Measurements from ENCODE around the gene USP43.
"Not testable (repeated sequence)": the region's sequence is repeated elsewhere in the genome, so short reads cannot be mapped to it uniquely, and the experiment has no call there.

USP43 gene

DNA sequence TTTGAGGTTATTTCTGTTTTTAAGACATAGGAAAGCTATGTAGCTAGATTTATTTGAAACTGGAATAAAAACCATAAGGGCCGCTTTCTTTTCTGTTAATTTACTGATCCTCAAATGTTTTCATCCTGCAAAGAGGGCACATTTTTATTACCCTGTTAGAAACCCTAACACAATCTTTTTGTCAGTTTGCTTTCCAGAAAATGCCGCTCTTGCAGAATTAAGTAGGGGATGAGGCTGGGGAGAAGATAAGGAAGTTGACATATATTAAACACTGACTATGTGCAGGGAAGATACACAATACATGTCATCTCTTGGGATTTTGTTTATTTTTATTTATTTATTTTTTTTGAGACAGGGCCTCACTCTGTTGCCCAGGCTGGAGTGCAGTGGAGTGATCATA is 15.7 kb downstream of the USP43 start:
- no peak for DNase-seq

DNA sequence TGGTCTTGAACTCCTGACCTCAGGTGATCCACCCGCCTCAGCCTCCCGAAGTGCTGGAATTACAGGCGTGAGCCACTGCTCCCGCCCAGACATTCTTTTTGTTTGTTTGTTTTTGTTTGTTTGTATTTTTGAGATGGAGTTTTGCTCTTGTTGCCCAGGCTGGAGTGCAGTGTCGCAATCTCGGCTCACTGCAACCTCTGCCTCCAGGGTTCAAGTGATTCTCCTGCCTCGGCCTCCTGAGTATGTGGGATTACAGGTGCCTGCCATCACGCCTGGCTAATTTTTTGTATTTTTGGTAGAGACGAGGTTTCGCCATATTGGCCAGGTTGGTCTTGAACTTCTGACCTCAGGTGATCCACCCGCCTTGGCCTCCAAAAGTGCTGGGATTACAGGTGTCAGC is 18.2 kb downstream of the USP43 start:
- not testable (repeated sequence) for DNase-seq

DNA sequence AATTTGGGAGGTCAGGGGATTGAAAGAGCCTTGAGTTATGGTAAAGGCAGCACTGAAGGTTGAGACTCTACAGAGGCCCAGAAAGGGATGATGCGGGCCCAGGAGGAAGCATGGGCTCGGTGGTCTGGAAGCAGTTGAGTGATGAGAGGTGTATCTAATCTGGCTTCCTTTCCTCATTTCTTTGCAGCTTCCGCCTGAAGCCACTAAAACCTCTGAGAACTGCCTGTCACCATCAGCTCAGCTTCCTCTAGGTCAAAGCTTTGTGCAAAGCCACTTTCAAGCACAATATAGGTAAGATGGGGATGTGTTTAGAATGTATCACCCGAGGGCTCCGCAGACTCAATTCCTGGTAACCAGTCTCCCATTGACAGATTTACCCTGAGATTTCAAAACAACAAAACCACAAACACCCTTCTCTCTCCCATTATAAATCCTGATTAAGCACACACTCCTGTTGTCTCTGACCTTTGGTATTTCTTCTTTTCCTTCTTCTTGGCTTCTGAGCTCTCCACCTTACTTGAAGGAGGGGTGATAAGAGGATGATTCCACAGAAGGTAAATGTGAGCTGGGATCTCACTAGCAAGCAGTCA is 21.2 kb downstream of the USP43 start:
- DNase-seq = no peak

DNA sequence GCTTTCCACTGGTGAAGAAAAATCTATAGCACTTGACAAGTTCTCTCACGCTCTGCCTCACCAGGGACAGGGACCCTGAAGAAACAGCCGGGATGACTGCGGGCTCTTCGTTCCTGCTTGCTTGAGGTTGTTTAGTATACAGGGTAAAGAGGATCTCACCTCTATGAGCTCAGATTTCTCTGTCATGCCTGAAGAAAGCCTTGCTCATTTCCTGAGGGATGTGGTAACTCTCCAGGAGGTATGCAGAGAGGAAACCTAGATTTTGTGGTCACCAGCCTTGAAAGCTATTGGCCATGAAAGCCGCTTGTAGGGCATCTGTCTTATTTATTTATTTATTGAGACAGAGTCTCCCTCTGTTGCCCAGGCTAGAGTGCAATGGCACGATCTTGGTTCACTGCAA is 23.2 kb downstream of the USP43 start:
- no peak for DNase-seq

DNA sequence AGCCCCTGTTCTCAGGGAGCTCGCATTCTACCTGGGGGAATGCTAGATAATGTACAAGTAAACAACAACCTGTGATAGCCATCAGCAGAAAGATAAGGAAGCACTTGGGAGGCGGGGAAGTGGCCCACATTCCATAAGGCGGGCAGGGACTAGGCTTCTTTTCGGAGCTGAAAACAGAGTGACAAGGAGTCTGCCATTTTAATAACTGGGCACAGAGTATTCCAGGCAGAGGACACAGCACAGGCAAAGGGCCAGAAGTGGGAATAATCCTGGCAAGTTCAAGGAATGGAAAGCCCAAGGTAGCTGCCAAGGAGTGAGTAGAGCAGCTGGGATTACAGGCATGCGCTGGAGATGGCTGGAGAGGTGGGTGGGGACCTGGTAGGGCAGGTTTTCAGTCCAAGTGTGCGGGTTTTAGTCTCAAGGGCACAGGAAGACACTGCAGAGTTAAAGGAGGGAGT is 24.3 kb downstream of the USP43 start:
- no peak for DNase-seq

DNA sequence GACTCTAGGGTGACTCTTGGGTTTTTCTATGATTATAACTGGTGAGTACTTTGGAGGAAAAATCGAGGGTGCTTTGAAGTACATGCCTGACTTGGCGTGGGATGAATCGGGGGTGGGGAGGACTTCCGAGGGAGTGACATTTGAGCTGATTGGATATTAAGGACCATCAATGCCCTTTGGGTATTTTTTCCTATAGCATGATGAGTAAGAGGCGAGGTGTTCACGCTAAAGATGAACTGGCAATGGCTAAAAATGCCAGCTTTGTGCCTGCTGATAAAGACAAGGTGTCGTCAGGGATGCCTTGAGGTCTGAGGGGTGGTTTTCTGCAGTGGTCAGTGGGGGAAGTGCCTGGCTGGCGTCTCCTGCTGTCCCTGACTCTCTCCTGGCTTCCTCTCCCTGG is 25.3 kb downstream of the USP43 start:
- DNase-seq = no peak

DNA sequence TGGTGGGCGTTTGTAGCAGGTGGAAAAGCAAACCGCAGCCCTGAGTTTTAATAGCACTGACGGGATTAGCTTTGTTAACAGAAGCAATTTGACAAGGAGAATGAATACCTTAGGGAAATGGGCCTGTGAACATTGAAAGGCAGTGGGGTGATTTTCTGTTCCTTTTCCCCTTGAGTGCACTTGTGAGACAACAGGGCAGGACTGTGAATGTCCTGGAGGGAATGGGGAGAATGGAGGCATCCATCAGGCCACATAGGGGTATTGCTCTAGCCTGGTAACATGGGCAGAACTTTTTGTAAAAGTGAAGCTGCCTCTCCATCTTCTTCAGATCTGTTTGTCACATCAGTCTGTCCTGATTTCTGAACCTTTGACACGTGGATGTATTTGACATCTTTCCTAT is 26.2 kb downstream of the USP43 start:
- DNase-seq = no peak

DNA sequence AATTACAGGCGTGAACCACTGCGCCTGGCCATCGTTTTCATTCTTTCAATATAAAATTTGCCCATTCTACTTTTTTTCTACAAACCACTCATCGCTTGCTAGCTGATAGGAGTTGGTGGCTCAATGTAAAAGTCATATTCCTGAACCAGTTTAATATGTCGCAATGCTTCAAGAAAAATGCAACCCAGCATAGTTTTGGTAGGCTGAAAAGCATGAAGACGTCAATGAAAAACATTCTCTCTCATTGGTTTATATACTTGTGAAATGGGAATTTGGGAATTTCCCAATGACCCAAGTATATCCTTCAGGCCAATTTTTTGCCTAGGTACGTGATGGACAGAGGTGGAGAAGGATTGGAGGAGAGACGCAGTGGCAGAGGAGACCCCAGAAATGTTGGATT is 26.9 kb downstream of the USP43 start:
- DNase-seq = no peak

DNA sequence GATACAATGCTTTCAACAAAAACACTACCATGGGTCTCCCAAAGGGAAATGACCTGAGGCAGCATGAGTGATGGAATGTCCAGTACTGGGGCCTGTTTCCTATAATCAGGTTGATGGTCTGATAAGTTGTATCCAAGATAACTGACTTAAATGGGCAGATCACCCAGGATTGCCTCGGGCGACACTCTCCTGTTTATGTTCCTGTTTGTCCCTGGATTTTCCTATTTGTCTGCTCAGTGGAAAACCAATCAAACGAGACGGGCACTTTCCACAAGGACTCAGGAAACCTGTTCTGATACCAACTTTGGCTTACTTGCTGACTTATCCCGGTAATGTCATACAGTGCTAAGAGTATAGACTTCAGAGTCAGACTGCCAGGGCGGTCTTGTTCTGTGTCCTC is 27.4 kb downstream of the USP43 start:
- DNase-seq = no peak

DNA sequence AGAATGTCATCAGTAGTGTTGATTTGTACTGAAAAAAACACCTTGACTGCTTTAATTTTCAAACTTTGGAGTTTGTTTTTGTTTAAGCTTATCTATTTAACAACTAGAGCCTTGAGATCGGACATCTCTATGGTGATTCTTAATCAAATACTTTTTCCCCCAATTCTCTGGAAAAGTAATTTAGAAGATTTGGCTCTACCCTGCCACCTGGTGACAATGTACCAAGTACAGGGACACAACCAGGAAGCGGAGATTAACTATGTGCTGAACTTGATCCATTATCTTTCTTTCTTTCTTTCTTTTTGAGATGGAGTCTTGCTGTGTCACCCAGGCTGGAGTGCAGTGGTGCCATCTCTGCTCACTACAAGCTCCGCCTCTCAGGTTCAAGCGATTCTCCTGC is 30.8 kb downstream of the USP43 start:
- no peak for DNase-seq

DNA sequence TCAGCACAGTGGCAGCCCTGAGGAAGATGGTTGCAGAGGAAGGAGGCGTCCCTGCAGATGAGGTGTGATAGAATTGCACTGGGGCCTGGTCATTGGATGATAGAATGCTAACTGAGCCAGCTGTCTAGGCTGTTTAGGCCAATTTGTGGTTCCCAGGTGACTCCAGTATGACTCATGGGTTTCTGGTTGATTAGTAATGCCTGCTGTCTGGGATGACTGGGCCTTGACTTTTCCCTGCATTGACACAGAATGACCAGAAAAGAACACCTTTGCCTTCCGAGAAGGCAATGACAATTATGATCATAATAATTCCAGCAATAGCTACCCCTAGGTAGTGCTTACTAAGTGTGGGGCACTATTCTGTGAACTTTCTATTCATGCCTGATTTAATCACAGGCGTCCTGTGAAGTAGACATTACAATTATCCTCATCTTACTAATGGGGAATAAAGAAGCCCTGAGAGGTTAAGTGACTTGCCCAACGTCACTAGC is 31.5 kb downstream of the USP43 start:
- no peak for DNase-seq

DNA sequence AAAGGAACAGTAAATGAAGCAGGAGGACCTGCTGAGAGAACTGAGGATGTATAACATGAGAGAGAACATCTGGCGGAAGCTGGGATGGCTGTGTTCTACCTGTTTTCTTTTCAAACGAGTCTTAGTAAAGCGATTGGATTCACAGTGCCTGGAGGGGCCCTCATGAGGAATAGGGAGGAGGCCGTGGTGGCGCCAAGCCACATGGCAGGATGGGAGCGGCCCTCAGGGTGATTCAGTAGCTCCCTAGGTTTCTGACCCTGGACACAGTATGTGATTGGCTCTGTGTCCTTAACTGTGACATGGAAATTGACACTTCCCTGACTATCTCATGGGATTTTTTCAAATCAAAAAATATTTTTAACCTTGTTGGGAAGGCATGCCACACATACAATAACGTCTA is 32.1 kb downstream of the USP43 start:
- DNase-seq = no peak

DNA sequence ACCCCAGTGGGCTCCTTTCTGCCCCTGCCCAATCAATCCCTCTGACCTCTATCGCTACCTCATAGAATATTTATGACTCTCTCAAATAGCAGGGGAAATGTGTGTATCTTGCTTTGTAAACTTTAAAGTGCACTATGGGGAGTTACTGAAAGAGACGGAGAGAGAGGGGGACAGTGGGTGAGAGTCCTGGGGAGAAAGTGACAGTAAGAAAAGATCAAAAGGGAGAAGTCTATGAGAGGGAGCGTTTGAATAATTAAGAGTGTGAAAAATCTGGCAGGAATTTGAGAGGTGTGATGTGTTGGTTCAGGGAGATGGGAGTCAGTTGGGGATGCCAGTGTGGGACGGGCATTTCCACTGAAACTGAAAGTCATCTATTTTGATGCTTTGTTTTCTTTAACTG is 32.6 kb downstream of the USP43 start:
- no peak for DNase-seq

DNA sequence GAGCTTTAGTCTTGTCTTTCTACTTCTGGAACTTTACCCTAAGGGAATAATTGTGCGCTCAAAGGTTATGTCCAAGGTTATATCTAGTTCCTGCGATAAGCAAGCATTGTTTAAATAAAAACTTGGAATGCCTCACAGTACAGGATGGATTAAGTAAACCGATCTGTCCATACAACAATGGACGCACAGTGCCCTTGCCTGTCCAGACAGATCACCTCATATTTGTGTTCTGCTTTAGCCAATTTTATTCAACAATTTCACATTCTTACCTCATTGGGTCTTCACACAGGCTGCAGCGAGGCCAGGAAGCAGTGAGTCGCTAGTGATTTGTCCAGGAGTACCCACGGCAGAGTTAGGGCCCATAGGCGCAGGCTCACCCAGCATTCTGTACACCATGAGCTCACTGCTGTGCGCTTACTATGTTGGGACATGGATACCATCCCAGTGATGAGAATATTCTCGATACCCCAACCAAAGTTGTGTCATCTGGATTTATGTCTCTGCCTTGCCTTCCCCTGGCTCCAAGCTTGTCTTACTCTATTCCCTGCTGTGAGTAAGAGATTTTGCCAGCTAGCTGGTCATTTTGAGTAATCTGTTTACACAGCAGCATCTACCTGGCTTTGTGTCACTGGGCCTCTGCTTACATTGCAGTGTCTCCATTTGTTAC is 39.8 kb downstream of the USP43 start:
- DNase-seq = no peak

DNA sequence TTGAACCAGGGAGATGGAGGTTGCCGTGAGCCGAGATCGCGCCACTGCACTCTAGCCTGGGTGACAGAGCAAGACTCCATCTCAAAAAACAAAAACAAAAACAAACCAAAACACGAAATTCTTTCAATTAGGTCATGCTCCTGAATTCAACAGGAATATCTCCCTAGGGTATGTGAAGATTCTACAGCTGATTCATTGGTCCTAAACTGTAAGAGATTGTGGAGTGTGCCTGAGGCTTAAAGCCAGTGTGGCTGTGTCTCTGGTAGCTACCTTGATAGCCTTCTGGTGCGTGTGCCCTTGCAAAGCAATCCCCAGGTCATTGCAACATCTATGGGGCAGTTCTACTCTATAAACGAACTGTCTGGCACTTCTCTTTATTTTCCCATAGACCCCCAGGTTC is 48.4 kb downstream of the USP43 start:
- DNase-seq = no peak

DNA sequence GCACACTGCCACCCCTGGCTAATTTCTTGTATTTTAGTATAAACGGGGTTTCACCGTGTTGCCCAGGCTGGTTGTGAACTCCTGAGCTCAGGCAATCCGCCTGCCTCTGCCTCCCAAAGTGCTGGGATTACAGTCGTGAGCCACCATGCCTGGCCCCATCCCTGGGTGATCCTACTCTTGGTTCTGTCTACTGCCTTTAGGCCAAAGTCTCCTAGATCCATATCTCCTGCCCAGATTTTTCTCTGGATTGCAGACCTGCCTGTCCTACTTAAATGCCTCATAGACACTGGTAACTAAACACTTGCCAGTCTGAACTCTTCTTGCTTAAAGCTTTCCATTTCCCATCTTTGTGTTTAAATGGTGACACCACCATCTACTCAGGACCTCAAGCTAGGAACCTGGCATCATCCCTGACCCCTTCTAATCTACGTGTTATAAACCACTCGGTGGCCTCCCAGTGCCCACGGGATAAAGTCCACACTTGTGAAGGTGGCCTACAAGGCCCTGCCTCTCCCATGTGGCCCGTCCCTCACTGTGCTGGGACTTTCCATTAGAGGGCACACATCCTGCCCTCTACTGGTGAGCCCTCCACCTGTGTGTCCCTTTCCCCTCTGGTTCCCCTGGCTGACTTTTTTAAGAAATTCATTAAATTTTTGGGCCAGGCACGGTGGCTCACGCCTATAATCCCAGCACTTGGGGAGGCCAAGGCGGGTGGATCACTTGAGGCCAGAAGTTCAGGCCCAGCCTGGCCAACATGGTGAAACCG is 51.1 kb downstream of the USP43 start:
- DNase-seq = no peak

DNA sequence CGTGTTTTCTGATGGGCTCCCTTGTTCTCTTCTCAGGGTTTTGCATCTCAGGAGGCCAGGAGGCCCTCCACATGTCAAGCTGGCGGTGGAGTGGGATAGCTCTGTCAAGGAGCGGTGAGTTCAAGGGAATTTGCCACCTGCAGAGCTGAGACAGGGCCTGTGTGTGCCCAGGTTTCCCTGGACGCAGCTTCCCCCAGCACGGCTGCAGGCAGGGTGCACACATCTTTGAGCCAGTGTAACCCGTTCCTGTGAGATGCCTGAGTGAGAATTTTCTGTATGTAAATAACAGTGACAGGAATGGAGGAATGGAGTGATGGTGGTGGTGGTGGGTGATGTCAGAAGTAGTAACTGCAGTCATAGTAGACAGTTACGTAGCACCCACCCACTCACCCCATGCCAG is 54.8 kb downstream of the USP43 start:
- no peak for DNase-seq

DNA sequence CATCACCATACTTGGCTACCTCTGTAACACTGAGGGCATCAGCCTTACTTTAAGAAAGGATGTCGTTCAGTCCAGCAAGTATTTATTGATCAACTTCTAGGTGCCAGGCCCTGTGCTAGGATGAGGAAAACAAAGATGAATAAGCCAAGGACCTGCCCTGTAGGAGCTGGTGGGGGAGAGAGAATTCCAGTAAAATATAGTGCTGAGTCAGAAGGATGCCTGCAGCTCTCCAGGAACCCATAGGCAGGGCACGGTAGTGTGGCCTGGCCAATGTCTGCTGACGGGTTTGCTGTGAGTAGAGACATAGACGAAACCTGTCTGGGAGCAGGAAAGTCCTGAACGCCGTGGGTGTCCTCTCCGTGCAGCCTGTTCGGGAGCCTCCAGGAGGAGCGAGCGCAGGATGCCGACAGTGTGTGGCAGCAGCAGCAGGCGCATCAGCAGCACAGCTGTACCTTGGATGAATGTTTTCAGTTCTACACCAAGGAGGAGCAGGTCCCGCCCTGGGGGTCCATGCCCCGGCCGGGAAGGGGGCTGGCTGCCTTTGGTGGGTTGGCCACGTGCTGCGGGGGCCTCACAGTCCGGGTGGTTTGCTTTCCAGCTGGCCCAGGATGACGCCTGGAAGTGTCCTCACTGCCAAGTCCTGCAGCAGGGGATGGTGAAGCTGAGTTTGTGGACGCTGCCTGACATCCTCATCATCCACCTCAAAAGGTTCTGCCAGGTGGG is 55.6 kb downstream of the USP43 start:
- DNase-seq = no peak

DNA sequence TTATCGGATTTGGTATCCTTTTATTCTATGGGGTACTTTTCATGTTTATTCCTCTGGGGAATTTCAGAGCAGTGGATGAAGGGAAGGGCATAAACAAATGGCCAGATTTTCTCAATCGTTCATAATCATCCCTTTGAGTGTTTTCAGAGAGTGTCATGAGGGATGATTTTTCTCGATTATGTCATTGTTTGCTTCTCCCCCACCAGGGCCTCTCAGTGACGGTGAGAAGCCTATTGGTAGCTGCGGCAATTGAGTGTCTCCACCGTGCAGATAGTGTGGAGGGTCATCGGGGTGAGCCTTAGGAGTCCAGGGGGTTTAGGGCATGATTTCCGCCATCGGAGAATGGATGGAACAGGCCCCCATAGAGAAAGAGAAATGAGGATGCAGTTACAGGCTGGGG is 57.2 kb downstream of the USP43 start:
- DNase-seq = no peak

DNA sequence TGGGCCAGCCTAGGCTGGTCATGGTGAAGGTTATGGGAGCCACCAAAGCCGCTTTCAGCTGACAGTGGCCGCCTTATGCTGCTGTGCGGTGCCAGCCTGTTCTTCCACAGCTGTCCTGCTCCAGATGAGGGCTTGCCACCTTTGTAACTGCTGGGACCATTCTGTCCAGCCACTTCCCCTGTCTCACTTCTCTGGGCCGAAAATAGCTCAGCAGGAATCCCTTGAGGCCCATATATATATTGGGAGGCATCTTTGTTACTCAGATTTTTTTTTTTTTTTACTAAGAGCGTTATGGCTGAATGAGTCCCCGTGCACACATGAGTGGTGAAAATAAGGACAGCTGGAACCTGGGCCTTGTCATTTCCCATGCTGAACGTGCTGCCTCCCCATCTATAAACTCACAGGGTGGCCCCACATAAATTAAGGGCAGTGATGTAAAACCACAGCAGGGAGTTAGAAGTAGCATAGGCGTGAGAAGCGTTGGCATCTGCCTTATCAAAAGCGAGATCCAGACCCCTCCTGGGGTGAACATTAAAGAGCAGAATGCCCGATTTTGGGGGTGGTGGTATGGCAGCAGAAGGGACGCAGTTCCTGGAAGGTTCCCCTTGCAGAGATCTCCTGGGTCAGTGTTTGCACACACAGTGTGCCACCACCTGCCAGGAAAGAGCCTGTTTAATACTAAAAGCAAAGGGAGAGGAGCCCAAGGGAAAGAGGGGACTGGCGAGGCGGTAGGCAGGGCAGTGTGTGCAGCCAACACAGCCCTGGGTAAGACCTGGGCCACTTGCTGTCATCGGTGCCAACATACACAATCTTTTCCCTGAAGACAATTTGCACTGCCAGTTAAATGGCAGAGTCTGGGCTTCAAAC is 57.8 kb downstream of the USP43 start:
- DNase-seq = no peak

DNA sequence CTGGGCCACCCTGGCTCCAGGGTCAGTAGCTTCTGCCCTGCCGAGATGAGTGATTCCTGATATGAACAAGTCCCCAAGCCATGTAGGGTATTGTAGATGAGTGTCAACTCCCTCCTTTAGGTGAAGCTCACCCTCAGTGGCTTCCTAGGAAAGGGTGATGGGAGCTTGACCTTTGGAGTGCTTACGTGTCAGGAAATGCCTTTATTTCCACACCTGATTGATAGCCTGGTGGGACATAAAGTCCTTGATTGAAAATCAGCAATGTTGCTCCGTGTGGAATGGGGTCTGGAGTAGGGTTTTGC is 58.4 kb downstream of the USP43 start:
- DNase-seq = no peak

DNA sequence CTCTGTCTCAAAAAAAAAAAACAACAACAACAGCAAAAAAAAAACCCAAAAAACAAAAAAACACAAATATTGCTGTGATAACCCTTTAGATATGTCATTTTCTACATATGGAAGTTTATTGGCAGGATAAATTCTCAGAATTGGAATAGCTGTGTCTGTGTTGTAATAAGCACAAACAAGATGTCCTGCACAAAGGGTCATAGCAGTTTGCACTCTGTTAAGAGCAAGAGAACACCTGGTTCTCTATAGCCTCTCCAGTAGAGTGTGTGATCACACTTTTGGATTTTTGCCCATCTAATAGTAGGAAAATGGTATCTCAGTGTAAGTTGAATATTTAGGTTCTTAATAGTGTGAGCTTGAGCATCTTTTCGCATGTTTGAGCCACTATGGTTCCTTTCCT is 60.4 kb downstream of the USP43 start:
- DNase-seq = no peak

DNA sequence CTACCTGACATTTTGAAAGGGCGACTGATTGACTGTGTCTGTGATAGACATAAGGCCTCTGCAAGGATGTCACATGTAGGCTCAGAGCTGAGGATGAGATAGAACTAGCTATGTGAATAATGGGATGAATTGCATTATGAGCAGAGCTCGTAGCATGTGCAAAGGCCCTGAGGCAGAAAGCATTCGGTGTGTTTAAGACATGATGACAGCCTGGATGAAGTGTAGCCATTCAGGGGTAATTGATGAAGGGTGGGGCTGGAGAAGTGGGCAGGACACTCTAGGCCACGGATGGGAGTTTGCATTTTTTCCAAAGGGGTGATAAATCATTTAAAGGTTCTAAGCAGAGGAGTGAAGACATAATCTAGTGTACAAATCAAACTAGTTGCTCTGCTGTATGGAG is 62.6 kb downstream of the USP43 start:
- DNase-seq = no peak
